Lower leg skin (tissue), 4 donors: ENCODE measurements around the gene TRAPPC5. TPM values are rescaled to one million over a fixed set of nuclear protein-coding genes. Genes with fewer than 3 reads are reported as not detected.

Experiments used
- DNase-seq, 2 donors: peaks; one replicate each; pipeline ENCODE4 v3.0.0-alpha.2; 2019; ENCODE audit warnings: low spot score in 2 of 2
- H3K4me3 ChIP-seq: fragments of 200-600 bp; sonication (generic); 2 replicates; pipeline ENCODE4 v1.5.1; 2017; ENCODE audit warnings: mild to moderate bottlenecking, low read depth; ENCODE audit not compliant: poor library complexity, severe bottlenecking
- POLR2A ChIP-seq, 2 donors: fragments of 450-650 bp; IDR thresholded peaks; one replicate each; pipeline ENCODE4 v1.6.1; 2016 to 2017; ENCODE audit warnings: antibody characterized with exemption in 2 of 2, mild to moderate bottlenecking in 1 of 2, moderate library complexity in 1 of 2
- WGBS, 2 donors: methylation state at CpG; one replicate each; pipeline ENCODE4 v1.1.5; 2018; 5-methylcytosine and 5-hydroxymethylcytosine counted together
- intact Hi-C: fragments of 100-400 bp; cut with DNase I; formaldehyde crosslinking; loops from one replicate; pipeline ENCODE4 v1.15.0; 2023; ENCODE audit warnings: low total_unique reads
- total RNA-seq, 4 donors: library from RNA; depleted of rRNA; stranded (reverse); fragments of >200 nt; gene quantifications; one replicate each; pipeline ENCODE4 v1.1.0, GENCODE V29; 2016
- TF ChIP-seq, protein P1 (sequence below), 3 donors: fragments of 450-650 bp; IDR thresholded peaks; one replicate each; pipeline ENCODE4 v1.5.1; 2016; ENCODE audit warnings: antibody characterized with exemption in 3 of 3, mild to moderate bottlenecking in 3 of 3, moderate library complexity in 2 of 3

The TRAPPC5 gene
- total RNA-seq, 4 donors from 2014 or later: 115 to 197 (median 143) TPM

DNA sequence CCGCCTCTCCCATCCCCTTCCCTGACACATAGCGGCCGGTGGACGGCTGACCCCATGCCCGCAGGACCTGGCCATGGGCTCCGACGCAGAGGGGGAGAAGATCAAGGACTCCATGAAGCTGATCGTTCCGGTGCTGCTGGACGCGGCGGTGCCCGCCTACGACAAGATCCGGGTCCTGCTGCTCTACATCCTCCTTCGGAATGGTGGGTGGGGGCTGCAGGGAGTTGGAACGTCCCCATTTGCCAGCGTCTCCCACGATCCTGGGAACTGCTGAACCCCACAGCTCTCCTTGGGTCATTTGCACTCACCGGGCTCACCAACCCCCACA, 36.1 kb upstream of the TRAPPC5 start:
- intact Hi-C loops: no loop called here
- TF ChIP-seq POLR2A (IDR thresholded peaks at IDR 0.05): no peak
- TF ChIP-seq, protein P1, sequence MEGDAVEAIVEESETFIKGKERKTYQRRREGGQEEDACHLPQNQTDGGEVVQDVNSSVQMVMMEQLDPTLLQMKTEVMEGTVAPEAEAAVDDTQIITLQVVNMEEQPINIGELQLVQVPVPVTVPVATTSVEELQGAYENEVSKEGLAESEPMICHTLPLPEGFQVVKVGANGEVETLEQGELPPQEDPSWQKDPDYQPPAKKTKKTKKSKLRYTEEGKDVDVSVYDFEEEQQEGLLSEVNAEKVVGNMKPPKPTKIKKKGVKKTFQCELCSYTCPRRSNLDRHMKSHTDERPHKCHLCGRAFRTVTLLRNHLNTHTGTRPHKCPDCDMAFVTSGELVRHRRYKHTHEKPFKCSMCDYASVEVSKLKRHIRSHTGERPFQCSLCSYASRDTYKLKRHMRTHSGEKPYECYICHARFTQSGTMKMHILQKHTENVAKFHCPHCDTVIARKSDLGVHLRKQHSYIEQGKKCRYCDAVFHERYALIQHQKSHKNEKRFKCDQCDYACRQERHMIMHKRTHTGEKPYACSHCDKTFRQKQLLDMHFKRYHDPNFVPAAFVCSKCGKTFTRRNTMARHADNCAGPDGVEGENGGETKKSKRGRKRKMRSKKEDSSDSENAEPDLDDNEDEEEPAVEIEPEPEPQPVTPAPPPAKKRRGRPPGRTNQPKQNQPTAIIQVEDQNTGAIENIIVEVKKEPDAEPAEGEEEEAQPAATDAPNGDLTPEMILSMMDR (IDR thresholded peaks at IDR 0.05): no peak
- no peak overlapping the region for H3K4me3 ChIP-seq
- 95% methylated on average over 20 of the region's 20 CpGs for WGBS, 2 donors
- DNase-seq: no peak

DNA sequence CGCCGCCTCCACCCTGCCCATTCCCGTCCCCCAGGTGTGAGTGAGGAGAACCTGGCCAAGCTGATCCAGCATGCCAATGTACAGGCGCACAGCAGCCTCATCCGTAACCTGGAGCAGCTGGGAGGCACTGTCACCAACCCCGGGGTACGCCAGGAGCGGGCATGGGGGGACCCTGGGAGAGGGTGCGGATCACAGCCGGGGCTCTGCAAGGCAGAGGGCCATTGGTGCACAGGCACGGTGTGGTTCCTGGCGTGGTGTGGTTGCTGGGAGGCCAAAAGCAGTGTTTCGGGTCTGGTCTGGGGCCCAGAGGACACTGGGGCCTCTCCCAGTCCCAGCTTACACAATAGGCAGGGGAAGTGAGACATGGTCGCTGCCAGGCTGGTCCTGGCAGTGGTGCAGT, 35.5 kb upstream of the TRAPPC5 start:
- WGBS, 2 donors: 75 to 89% methylated on average over 12 to 13 of the region's 14 CpGs
- DNase-seq: no peak
- H3K4me3 ChIP-seq: no peak overlapping the region
- intact Hi-C loops: no loop called here
- TF ChIP-seq POLR2A (IDR thresholded peaks at IDR 0.05): no peak
- TF ChIP-seq, protein P1 (IDR thresholded peaks at IDR 0.05): no peak

- H3K4me3 ChIP-seq: no peak overlapping the region
- no peak for DNase-seq
- no peak for TF ChIP-seq POLR2A (IDR thresholded peaks at IDR 0.05)
- TF ChIP-seq, protein P1 (IDR thresholded peaks at IDR 0.05): no peak
- intact Hi-C loops: no loop called here
- WGBS, 2 donors: 73 to 80% methylated on average over 20 of the region's 20 CpGs
Measured at GRCh38 chr19:7645656-7646425, 34.8 kb upstream of the TRAPPC5 start.

DNA sequence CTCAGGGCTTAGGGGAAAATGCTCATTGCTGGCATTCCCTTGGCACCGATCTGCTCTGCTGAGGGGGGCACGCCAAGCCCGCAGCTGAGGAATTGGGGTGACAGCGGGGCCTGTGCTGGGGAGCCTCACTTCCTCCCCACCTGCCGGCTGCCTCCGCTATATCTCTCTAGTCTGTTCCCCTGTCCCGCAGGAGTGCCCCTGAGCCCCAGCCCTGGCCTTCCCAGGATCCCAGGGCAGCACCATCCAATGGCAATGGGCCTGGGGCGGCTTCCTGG, 34.3 kb upstream of the TRAPPC5 start:
- intact Hi-C loops: no loop called here
- 79 to 81% methylated on average over 8 of the region's 8 CpGs for WGBS, 2 donors
- no peak overlapping the region for H3K4me3 ChIP-seq
- DNase-seq: no peak
- TF ChIP-seq, protein P1 (IDR thresholded peaks at IDR 0.05): no peak
- TF ChIP-seq POLR2A (IDR thresholded peaks at IDR 0.05): no peak

DNA sequence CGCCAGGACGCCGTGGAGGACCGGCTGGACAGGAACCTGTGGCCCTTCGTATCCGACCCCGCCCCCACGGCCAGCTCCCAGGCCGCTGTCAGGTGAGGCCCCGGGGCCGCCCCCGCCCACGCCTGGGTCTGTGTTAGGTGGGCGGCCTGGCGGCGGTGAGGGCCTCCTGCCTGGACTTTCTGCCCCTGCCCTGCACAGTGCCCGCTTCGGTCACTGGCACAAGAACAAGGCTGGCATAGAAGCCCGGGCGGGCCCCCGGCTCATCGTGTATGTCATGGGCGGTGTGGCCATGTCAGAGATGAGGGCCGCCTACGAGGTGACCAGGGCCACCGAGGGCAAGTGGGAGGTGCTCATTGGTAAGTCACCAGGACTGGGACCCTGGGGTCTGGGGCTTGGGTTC, 33.5 kb upstream of the TRAPPC5 start:
- TF ChIP-seq POLR2A (IDR thresholded peaks at IDR 0.05): no peak
- TF ChIP-seq, protein P1 (IDR thresholded peaks at IDR 0.05): no peak
- no peak overlapping the region for H3K4me3 ChIP-seq
- no peak for DNase-seq
- 82 to 93% methylated on average over 13 to 17 of the region's 26 CpGs for WGBS, 2 donors
- intact Hi-C loops: no loop called here
